Measurements from ENCODE around the gene OLFM2.

OLFM2 gene

DNA sequence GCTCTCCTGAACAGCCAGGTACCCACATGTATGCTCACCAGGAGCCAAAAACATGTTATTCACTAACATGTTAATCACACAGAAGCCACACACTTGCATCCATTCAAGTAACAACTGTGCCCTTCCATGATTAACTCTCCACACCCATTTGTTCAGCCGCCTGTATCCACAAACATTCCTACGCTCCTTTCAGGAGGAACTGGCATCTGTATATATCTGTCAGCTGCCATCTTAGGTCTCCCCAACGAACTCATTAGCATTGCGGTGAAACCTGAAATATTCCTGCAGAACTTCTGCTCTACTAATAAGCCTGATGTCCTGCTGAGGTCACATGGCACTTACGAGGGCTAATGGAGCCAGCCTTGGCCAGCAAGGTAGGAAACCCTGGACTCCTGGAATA, 33.0 kb downstream of the OLFM2 start:
- no peak for DNase-seq

DNA sequence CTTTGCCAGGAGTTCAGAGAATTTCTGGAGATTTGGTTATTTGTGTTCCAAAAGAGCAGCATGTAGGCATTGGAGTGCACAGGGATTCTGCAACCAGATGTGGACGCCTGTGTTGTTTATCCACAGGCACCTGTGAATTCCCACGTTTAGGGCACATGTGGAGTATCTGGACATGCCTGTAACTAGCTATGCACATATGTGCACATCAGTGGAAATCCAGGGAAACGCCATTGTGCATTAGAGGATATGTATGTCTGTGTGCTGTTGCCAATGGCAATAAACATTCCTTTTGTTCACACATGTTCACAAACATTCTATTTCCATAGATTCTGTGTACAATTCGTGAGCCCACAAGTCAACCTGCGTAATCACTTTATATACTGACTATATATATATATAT, 34.7 kb downstream of the OLFM2 start:
- no peak for DNase-seq

DNA sequence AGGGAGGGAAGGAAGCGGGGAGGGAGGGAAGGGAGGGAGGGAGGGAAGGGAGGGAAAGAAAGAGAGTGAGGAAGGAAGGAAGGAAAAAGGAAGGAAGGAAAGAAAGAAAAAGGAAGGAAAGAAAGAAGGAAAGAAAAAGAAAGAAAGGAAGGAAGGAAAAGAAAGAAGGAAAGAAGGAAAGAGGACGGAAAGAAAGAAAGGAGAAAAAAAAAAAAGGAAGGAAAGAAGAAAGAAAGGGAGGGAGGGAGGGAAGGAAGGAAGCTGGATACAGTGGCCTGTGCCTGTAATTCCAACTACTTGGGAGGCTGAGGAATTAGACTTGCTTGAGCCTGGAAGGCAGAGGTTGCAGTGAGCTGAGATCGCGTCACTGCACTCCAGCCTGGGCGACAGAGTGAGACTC, 35.3 kb downstream of the OLFM2 start:
- DNase-seq: no peak

DNA sequence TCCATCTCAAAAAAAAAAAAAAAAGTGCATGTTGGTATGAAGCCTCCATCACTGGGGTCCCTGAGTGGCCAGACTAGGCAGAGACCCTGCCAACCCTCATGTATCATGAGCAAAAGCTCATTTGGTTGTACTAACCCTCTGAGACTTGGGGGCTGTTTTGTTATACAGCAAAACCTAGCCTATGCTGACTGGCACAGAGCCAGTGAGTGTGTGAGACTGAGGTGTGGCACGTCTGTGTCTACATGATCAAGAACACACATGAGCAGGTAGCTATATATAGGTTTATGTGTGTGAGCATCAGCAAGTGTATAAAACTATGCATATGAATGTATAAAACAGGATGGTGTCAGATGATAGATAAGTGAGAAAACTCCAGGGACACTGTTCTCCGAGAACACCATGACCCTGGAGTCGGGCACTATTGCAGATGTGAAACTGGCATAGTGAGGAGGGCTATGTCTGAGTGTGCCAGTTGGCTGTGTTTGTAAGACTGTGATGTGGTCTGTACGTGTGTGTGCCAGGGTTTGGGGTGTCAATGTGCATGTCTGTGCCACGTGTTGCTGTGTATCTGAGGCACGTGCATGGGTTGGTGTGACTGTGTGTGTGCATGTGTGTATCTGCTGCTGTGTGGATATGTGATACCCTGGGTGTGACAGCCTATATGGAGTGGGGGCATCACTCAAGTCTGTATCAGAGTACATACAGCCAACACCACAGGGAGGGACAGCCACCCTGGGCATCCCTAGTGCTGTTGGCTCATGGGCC, 44.5 kb downstream of the OLFM2 start:
- DNase-seq: no peak

DNA sequence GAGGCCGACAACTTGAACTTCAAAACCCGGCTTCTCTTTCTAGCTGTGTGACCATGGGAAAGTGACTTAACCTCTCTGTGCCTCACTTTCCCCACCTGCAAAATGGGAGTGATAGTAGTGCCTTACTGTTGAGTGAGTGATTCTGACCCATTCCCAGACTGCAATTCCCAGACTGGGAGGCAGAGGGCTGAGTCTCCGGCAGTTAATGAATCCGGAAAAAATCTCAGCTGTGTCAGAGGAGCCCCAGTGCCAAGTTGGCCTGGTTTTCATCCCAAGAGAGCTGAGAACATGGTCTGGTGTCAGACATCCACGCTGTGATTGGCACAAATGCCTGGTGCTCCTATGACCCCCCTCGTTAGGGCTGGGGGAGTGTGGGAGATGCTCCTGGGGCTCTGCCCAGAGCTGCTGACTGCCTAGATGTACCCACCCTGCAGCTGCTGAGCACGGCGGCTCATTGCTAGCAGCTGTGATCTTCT, 51.2 kb downstream of the OLFM2 start:
- DNase-seq: no peak

DNA sequence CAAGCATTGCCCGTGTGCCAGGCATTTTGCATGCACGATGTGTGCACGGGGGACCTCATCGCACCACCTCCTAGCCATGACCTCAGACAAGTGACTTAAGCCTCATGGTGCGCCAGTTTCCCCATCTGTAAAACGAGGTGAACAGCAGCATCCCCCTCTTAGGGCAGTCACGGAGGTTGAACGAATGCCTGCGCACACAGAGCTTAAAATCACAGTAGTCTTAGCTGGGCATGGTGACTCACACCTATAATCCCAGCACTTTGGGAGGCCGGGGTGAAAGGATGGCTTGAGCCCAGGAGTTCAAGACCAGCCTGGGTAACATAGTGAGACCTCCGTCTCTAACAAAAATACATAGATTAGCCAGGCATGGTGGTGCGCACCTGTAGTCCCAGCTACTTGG, 52.6 kb downstream of the OLFM2 start:
- DNase-seq: no peak

DNA sequence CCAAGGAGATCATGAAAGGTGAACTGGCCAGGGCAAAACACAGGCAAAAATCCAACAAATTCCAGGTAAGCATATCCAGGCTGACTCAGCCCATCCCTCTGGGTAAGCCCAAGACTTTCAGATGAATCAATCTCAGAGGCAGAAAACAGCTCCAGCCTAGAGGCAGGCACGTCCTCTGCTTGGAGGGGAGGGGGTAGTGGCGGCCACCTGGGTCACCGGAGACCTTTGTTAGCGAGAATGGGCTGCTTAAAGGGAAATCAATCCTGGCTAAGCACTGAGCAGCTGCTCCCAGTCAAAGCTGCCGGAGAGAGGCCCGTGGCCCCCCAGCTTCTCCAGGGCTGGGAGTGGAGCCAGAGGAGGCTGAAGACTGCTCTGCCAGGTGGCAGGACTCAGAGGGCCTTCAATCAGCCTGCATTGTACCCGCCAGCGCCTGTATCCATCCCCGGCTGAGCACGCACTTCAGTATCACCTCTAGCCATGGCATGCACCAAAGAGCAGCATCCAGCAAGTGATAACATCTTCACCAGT, 53.0 kb downstream of the OLFM2 start:
- peak; percentile 1 for DNase-seq

DNA sequence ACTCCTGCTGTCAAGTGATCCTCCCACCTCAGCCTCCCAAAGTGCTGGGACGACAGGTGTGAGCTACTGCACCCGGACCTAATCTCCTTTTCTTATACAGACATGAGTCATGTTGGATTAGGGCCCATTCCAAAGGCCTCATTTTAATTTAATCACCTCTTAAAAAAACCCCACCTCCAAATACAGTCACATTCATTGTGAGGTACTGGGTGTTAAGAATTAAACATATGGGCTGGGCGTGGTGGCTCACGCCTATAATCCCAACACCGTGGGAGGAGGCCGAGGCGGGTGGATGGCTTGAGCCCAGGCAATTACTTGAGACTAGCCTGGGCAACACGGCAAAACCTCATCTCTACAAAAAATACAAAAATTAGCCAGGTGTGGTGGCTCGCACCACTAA, 54.6 kb downstream of the OLFM2 start:
- DNase-seq: no peak

DNA sequence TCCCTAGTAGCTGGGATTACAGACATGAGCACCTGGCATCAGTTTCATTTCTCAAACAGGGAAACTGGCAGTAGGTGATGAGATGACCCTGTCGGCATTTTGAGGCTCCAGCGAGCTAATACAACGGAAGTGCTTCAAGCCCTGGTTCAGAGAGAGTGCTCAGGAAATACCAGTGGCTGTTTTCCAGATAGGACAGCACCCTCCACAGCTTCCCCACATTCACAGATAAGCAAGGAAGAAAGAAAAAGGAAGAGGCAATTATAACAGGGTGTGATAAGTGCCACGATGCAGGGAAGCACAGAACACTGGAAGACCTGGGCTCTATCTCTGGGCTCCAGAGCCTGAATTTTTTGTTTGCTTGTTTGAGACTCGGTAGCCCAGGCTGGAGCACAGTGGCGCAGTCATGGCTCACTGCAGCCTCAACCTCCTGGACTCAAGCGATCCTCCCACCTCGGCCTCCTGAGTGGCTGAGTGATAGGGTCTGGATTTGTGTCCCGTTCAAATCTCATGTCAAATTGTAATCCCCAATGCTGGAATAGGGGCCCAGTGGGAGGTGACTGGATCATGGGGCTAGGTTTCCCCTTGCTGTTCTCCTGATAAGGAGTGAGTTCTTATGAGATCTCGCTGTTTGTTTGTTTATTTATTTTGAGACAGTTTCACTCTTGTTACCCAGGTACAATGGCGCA, 57.7 kb downstream of the OLFM2 start:
- no peak for DNase-seq

DNA sequence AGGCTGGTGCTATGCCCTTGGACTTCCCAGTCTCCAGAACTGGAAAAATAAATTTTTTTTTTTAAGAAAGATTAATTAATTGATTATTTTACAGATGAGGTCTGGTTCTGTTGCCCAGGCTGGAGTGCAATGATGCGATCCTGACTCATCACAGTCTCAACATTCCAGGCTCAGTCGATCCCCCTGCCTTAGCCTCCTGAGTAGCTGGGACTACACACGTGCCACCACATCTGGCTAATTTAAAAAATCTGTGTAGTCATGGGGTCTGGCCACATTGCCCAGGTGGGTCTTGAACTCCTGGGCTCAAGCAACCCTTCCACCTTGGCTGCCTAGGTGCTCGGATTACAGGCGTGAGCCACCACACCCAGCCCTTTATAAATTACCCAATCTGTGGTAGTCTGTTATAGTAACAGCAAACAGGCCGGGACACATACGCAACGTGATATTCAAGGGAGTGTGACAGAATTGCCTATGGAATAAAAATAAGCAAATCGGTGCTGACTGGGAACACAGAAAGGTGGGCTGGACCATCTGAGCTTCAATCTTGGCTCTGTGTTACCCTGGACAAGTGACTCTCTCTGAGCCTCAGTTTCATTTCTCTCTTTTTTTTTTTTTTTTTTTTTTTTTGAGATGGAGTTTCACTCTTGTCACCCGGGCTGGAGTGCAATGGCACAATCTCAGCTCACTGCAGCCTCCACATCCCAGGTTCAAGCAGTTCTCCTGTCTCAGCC, 58.4 kb downstream of the OLFM2 start:
- no peak for DNase-seq

DNA sequence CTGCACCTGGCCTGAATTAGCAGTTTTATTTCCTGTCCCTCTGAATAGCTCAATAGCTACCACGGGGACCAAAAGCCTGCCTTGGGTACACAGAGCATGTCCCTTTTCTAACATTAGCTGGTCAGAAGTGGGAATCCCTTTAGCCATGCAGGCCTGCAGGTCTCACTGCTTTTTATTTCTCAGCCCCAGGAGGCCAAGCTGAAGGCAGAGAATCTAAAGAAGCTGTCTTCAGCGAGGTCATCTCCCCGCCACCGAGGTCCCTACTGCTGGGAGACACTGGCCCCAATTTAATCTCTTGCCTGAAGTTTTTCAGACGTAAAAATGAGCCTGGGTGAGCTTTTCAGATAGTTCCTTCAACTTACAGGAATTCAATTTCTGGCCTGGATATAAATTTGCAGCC, 60.5 kb downstream of the OLFM2 start:
- DNase-seq: no peak

DNA sequence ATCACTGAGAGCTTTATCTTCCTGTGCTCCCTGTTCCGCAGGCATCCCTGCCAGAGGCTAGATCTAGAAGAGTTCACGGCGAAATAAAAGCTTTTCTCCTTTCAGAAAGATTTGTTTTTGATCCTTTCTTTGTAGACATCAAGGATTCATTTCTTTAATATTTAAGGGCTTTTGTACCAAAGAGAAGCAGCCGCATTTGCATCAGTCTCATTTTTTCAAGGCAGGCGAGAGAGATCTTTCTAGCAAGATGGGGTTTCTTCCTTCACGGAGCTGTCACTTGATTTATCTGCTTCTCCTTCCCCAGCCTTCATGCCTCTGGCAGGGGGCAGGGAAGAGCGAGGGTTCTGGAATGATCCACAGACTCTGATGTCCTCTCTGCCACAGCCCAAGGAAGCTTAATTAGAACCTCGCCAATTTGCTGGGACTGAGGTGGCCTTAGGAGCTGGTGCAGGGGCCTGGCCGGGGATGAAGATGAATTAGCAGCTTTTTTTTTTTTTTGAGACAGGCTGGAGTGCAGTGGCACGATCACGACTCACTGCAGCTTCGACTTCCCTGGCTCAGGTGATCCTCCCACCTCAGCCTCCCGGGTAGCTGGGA, 61.2 kb downstream of the OLFM2 start:
- no peak for DNase-seq

DNA sequence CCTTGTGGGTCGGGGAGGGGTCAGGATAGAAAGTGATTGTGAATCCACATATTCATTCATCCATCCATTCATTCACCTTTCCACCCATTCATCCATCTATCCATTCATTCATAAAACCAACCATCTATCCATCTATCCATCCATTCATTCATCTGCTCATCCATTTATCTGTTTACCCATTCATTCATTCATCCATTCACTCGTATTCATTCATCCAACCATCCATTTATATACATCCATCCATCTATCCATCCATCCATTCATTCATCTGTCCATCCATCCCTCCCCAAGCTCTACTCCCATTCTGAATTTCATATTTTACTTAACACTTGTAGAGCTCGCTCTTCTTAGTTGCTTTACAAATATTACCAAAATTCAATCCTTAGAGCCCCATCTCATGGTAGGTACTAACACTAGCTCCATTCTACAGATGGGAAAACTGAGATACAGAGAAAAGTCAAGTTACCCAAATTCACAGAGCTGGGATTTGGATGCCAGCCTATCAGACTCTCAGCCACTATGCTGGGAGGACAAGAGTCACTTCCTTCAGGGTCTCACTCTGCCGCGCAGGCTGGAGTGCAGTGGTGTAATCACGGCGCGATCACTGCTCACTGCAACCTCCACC, 63.6 kb downstream of the OLFM2 start:
- no peak for DNase-seq

DNA sequence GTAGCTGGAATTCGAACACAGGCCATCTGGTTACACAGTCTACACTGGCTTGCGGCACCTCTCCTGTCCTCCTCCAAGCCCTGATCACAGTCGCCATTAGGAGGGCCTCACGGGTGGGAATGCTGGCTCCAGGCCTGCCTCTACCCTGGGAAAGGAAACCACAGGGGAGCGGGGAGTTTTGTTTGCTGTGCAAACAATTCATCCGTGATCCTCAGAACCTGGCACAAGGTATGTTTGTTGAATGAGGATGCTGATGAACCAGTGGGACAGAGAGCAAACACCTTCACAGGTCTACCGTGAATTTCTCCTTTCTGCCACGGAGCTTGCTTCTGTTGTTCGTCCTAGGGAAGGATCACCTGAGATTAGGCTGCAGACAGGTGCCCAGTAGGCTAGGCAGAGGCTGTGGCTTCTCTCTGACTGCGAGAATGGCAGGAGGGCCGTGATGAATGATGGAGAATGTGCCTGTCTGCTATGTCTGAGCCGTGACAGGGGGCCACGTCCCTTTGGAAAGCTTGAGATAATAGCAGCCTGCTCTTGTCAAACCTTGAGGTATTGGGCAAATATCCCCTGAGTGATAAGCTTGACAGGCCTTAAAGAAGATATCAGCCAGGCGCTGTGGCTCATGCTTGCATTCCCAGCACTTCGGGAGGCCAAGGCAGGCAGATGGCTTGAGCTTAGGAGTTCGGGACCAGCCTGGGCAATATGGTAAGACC, 64.5 kb downstream of the OLFM2 start:
- DNase-seq: peak; percentile 44

DNA sequence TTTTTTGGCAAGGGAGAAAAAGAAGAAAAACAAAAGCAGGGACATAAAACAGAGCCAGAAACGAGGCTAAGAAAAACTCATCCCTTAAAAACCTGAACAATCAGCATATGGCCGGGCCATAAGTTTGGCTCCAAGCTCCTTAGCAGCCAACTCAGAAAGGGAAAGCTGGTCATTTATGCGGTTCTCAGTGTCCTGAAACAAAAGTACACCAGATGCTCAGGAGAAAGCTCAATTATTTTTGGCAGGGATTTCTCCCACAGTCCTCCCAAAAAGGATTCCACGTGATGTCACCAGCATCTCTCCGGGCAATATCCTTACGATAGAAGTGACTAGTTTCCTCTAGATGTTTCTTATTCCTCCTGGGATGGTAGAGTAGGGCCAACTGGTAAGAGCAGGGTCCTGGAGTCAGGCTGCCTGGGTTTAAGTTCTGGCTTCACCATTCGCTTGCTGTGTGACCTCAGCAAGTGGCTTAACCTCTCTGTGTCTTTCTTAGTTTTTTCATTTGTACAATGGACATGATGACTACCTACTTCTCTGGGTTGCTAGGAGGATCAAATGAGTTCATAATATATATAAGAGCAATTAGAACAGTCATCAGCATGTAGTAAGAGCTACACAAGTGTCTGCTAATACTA, 67.2 kb downstream of the OLFM2 start:
- no peak for DNase-seq

DNA sequence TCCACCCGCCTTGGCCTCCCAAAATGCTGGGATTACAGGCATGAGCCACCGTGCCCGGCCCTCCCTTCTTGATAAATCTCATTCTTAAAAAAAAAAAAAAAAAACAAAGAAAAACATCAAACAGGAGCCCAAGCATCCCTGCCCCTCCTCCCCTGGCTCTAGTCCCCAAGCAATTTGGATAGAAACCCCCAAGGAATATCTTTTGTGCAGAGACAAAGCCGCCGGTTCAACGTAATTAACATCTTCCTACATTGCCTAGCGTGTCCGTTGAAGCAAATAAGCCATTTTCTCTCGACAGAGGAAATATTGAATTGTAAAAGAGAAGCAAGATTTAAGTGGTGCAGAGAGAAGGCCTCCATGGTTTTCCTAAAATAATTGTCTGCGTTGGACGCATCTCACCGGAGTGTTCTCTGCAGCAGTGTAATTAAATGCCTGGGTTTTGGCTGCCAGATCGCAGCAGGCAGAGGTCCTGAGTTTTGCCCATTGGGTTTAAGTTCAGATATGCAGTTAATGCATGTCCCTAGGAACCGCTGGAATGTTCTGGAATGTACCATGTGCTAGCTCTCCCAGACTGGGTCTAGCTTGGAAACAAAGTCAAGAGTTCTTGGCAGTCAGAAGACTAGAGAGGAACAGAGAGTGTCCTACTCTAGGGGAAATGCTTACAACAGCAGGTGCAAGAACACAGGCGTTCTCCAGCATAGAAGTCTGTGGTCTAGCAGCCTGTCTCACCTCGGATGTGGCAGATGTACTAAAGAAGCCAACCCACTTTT, 70.4 kb downstream of the OLFM2 start:
- DNase-seq: no peak

DNA sequence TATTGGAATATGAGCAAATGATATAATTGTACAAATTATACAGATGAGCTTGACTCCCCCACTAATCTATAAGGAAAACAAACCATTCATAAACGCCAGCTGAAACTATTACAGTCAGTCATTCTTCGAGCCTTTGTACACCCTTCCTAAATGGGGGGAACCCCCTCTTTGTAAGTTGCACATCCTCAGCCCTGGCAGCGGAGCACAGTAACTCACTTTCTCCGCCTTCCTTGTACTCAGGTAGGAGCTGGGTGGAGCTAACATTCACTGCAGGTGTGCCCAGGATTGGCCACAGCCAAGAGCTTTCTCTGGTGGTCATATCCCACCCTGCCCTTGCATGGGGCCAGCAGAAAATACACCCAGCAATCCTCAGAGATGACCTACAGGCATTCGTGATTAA, 72.6 kb downstream of the OLFM2 start:
- no peak for DNase-seq

DNA sequence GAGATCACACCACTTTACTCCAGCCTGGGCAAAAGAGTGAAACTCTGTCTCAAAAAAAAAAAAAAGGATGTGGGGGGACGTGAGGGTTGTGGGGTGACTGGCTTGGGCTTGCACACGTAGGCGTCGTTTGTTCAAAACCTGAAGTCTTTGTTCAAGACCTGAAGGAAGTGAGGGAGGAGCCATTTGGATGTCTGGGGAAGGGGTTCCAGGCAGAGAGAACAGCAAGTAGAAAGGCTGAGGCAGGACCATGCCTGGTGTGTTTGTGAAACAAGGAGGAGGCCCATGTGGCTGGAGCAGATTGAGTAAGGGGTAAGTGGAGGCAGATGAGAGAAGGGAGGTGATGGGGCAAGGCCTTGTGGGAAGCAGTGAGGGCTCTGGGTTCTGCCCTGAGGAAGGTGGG, 73.4 kb downstream of the OLFM2 start:
- DNase-seq: no peak

DNA sequence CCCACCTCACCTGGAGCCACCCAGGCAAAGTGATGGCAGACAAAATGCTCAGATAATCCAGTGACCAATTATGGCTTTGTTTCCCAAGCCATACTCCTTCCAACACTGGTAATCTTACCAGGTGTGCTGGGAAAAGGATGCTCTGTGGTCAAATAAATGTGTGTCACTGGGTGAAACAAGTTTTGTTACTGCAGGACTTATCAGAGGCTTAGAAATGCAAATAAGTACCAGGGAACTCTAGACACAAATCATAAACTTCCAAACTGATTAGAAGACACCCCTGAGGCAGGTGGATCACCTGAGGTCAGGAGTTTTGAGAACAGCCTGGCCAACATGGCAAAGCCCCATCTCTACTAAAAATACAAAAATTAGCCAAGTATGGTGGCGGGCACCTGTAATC, 74.8 kb downstream of the OLFM2 start:
- DNase-seq: no peak

DNA sequence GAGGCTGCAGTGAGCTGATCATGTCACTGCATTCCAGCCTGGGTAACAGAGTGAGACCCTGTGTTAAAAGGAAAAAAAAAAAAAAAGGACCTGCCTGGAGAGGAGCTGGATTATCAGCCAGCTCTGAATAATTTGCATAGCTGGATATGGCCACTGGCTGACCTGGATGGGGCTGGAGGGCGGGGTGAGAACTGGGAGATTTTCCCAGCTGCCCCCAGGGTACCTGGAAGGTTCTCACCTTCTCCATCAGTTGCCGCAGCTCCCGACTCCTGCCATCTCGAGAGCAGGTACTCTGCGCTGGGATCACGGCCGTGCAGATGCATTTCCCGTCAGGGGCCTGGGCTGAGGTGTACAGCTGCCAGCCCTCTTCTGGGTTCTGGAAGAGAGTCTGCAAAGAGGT, 75.9 kb downstream of the OLFM2 start:
- no peak for DNase-seq

DNA sequence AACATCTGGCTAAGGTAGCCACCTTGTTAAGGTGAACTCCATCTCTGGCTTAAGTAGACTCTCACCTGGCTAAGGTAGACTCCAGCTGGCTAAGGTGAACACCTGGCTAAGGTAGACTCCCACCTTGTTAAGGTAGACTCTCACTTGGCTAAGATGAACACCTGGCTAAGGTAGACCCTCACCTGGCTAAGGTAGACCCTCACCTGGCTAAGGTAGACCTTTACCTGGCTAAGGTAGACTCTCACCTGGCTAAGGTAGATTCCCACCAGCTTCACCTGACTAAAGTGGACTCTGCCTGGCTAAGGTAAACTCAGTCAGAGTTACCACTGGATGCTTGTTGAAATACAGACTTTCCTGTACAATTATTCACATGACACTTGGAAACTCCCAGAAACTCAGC, 77.5 kb downstream of the OLFM2 start:
- DNase-seq: no peak
